Activated CD4-positive, alpha-beta memory T cell treated with anti-CD3 and anti-CD28 coated beads for 36 hours (primary cell): Measurements from ENCODE around the gene CALCOCO1. TPM values are rescaled to one million over a fixed set of nuclear protein-coding genes. Genes with fewer than 3 reads are reported as not detected.
"Not testable (repeated sequence)": the region's sequence is repeated elsewhere in the genome, so short reads cannot be mapped to it uniquely, and the experiment has no call there.

Source experiments
- CTCF ChIA-PET: fragments of 350-600 bp; sonication (Branson Sonifier 250); formaldehyde crosslinking; loops from one replicate; lab custom pipeline; 2021; ENCODE audit warnings: antibody characterized with exemption, inconsistent platforms; lab: Charles Lee
- POLR2A ChIA-PET: fragments of 350-600 bp; sonication (Branson Sonifier 250); formaldehyde crosslinking; loops from one replicate; lab custom pipeline; 2021; ENCODE audit warnings: antibody characterized with exemption; lab: Charles Lee
- DNase-seq: peaks from one replicate; pipeline ENCODE4 v3.0.0-alpha.2; 2020
- H3K27ac Mint-ChIP-seq: one replicate; pipeline ENCODE4 v1.8.0; 2021; ENCODE audit warnings: mixed read lengths
- H3K27me3 Mint-ChIP-seq: one replicate; pipeline ENCODE4 v1.8.0; 2021; ENCODE audit warnings: mixed read lengths
- H3K36me3 Mint-ChIP-seq: one replicate; pipeline ENCODE4 v1.8.0; 2021; ENCODE audit warnings: mixed read lengths
- H3K4me1 Mint-ChIP-seq: one replicate; pipeline ENCODE4 v1.8.0; 2021; ENCODE audit warnings: low read depth, mixed read lengths
- H3K4me3 Mint-ChIP-seq: one replicate; pipeline ENCODE4 v1.8.0; 2021; ENCODE audit warnings: mild to moderate bottlenecking, mixed read lengths
- H3K9me3 Mint-ChIP-seq: one replicate; pipeline ENCODE4 v1.8.0; 2021; ENCODE audit warnings: mixed read lengths
- intact Hi-C: fragments of 100-400 bp; cut with micrococcal nuclease; formaldehyde crosslinking; loops from one replicate; pipeline ENCODE4 v1.15.1; 2023
- total RNA-seq, 2 experiments: library from RNA; stranded (reverse); gene quantifications; one replicate each; pipeline ENCODE4 v1.2.3, GENCODE V29; 2021

The CALCOCO1 gene
- total RNA-seq, 2 experiments from 2014 or later: 21.2 to 23.7 TPM

DNA sequence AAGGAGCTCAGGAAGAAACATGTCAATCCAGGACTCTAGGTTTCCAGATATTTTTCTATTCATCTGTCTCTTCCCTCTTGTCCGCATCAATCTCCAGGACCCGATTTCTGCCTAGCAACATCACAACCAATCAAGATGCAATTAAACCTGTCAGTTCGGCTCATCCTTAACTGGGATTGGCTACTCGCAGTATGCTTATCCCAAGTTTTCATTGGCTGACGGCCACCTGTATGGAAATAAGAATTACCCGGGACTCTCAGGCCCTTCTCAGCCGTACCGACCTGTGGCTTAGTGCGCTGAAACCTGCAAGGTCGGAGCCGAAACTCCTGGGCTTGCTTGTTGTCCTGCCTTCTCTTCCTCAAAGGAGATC lies 31.0 kb downstream of the CALCOCO1 start:
- H3K4me1 Mint-ChIP-seq: peaks cover 29% of the 10 kb centered on the region
- no peak for DNase-seq
- CTCF ChIA-PET: interaction anchor here (2.3 to 5.6 kb wide), 2 partner anchors 20 to 49 kb away, joined by 17 to 172 read pairs; partner anchors contain the start of gene ATP5MC2
- H3K27ac Mint-ChIP-seq: no peak overlapping the region
- H3K27me3 Mint-ChIP-seq: peaks cover 75% of the 10 kb centered on the region
- no peaks in the 10 kb centered on the region for H3K9me3 Mint-ChIP-seq
- POLR2A ChIA-PET: no interaction called here
- H3K36me3 Mint-ChIP-seq: no peaks in the 10 kb centered on the region
- intact Hi-C loops: no loop called here
- H3K4me3 Mint-ChIP-seq: peak overlapping the region; percentile 16

- H3K27me3 Mint-ChIP-seq: peaks cover 74% of the 10 kb centered on the region
- no peaks in the 10 kb centered on the region for H3K9me3 Mint-ChIP-seq
- H3K4me1 Mint-ChIP-seq: peaks cover 29% of the 10 kb centered on the region
- no peak overlapping the region for H3K27ac Mint-ChIP-seq
- DNase-seq: peak; percentile 60
- intact Hi-C loops: no loop called here
- H3K36me3 Mint-ChIP-seq: no peaks in the 10 kb centered on the region
- POLR2A ChIA-PET: no interaction called here
- peak overlapping the region; percentile 25 for H3K4me3 Mint-ChIP-seq
- CTCF ChIA-PET: interaction anchor here (0.6 to 5.6 kb wide), 6 partner anchors 8 to 179 kb away, joined by 3 to 172 read pairs (median 6); partner anchors contain the start of gene ATP5MC2
Observed at GRCh38 chr12:53695152-53696145, 31.8 kb downstream of the CALCOCO1 start.

DNA sequence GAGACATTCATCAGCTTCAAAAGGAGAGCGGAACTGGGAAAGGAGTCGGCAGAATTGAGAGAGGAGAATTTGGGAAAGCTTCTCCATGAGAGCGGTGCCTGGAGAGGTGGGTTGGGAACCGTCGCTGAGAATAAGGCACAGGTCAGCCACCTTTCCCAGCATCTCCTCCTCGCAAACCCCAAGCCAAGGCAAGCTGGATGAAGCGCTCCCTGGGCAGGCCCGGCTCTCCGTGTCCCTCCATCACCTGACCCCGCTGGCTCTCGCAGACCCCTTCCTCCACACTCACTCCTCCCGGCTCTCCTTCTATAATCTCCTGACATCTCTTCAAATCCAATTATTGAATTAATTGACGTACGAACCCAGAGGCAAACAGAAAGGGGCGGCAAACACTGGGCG lies 32.5 kb downstream of the CALCOCO1 start:
- no peak for DNase-seq
- POLR2A ChIA-PET: no interaction called here
- Mint-ChIP-seq H3K4me3 (peak overlapping the region; percentile 25), H3K4me1 (peaks cover 29% of the 10 kb centered on the region), H3K36me3 (no peaks in the 10 kb centered on the region), H3K27me3 (peaks cover 67% of the 10 kb centered on the region), H3K9me3 (no peaks in the 10 kb centered on the region), H3K27ac (no peak overlapping the region)
- CTCF ChIA-PET: interaction anchor here (0.6 to 4.1 kb wide), 5 partner anchors 9 to 52 kb away, joined by 3 to 28 read pairs (median 9); partner anchors contain the start of gene ATP5MC2
- intact Hi-C loops: no loop called here

- Mint-ChIP-seq H3K27me3 (peaks cover 15% of the 10 kb centered on the region), H3K9me3 (no peaks in the 10 kb centered on the region), H3K27ac (no peak overlapping the region), H3K36me3 (no peaks in the 10 kb centered on the region), H3K4me3 (no peak overlapping the region), H3K4me1 (no peaks in the 10 kb centered on the region)
- no peak for DNase-seq
- POLR2A ChIA-PET: no interaction called here
- CTCF ChIA-PET: interaction anchor here (1.9 to 3.4 kb wide), 2 partner anchors 55 to 58 kb away, joined by 6 to 18 read pairs; no protein-coding TSS in a partner anchor
- intact Hi-C loops: no loop called here
Observed at GRCh38 chr12:53688134-53688533, 39.1 kb downstream of the CALCOCO1 start.

GRCh38 chr12:53686436-53686835 lies 40.8 kb downstream of the CALCOCO1 start:
- Mint-ChIP-seq H3K27me3 (peaks cover 11% of the 10 kb centered on the region), H3K9me3 (no peaks in the 10 kb centered on the region), H3K4me1 (no peaks in the 10 kb centered on the region), H3K27ac (no peak overlapping the region), H3K4me3 (no peak overlapping the region), H3K36me3 (no peaks in the 10 kb centered on the region)
- ChIA-PET POLR2A (interaction anchor here (0.6 kb wide), 1 partner anchor 235 kb away, joined by 3 read pairs; no protein-coding TSS in a partner anchor), CTCF (interaction anchor here (0.7 to 2.7 kb wide), 3 partner anchors 11 to 71 kb away, joined by 3 to 9 read pairs (median 7); partner anchors contain the start of gene ATP5MC2)
- no peak for DNase-seq
- intact Hi-C loops: no loop called here

GRCh38 chr12:53684654-53685220 lies 42.5 kb downstream of the CALCOCO1 start:
- peaks cover 7% of the 10 kb centered on the region for H3K27me3 Mint-ChIP-seq
- H3K4me1 Mint-ChIP-seq: no peaks in the 10 kb centered on the region
- H3K36me3 Mint-ChIP-seq: no peaks in the 10 kb centered on the region
- no peak overlapping the region for H3K4me3 Mint-ChIP-seq
- CTCF ChIA-PET: interaction anchor here (0.7 to 2.7 kb wide), 5 partner anchors 9 to 141 kb away, joined by 3 to 9 read pairs (median 4); partner anchors contain the start of gene ATP5MC2
- no peak overlapping the region for H3K27ac Mint-ChIP-seq
- POLR2A ChIA-PET: interaction anchor here (1.4 kb wide), 1 partner anchor 8 kb away, joined by 3 read pairs; no protein-coding TSS in a partner anchor
- DNase-seq: no peak
- no peaks in the 10 kb centered on the region for H3K9me3 Mint-ChIP-seq
- intact Hi-C loops: no loop called here

DNA sequence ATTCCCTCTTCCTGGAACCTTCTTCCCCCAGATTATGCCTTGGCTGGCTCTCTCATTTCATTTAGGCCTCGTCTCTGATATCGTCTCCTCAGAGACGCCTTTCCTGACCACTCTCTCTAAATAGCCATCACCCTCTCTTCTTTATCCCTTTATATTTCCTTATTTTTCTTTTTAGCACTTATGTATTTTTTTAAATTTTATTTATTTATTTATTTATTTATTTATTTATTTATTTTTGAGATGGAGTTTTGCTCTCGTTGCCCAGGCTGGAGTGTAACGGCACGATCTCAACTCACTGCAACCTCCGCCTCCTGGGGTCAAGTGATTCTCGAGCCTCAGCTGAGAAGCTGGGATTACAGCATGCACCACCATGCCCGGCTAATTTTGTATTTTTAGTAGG lies 43.3 kb downstream of the CALCOCO1 start:
- Mint-ChIP-seq H3K9me3 (no peaks in the 10 kb centered on the region), H3K4me3 (no peak overlapping the region), H3K27ac (no peak overlapping the region), H3K36me3 (no peaks in the 10 kb centered on the region), H3K4me1 (no peaks in the 10 kb centered on the region), H3K27me3 (peaks cover 12% of the 10 kb centered on the region)
- no peak for DNase-seq
- CTCF ChIA-PET: interaction anchor here (1.0 to 1.9 kb wide), 3 partner anchors 9 to 141 kb away, joined by 3 to 7 read pairs (median 4); no protein-coding TSS in a partner anchor
- intact Hi-C loops: no loop called here
- POLR2A ChIA-PET: interaction anchor here (1.4 kb wide), 1 partner anchor 8 kb away, joined by 3 read pairs; no protein-coding TSS in a partner anchor

GRCh38 chr12:53683494-53683893 lies 43.8 kb downstream of the CALCOCO1 start:
- peaks cover 12% of the 10 kb centered on the region for H3K27me3 Mint-ChIP-seq
- no peaks in the 10 kb centered on the region for H3K36me3 Mint-ChIP-seq
- H3K27ac Mint-ChIP-seq: no peak overlapping the region
- no peaks in the 10 kb centered on the region for H3K4me1 Mint-ChIP-seq
- H3K9me3 Mint-ChIP-seq: no peaks in the 10 kb centered on the region
- ChIA-PET POLR2A (no interaction called here), CTCF (interaction anchor here (1.0 to 1.9 kb wide), 3 partner anchors 8 to 140 kb away, joined by 3 to 7 read pairs (median 4); no protein-coding TSS in a partner anchor)
- no peak for DNase-seq
- no peak overlapping the region for H3K4me3 Mint-ChIP-seq
- intact Hi-C loops: no loop called here

- peaks cover 21% of the 10 kb centered on the region for H3K27me3 Mint-ChIP-seq
- intact Hi-C loops, H3K36me3 Mint-ChIP-seq, H3K9me3 Mint-ChIP-seq, H3K4me3 Mint-ChIP-seq, H3K27ac Mint-ChIP-seq, DNase-seq, H3K4me1 Mint-ChIP-seq: not testable (repeated sequence)
- ChIA-PET POLR2A (interaction anchor here (0.6 kb wide), 1 partner anchor 471 kb away, joined by 3 read pairs; no protein-coding TSS in a partner anchor), CTCF (interaction anchor here (2.1 to 7.1 kb wide), 2 partner anchors 66 to 137 kb away, joined by 7 to 132 read pairs; no protein-coding TSS in a partner anchor)
Observed at GRCh38 chr12:53680061-53680460, 47.2 kb downstream of the CALCOCO1 start.

- no peak for DNase-seq
- intact Hi-C loops: loop anchor here (5.0 kb wide), 1 partner anchor 225 kb away; the partner anchor contains the start of gene PCBP2
- no peak overlapping the region for H3K4me3 Mint-ChIP-seq
- peaks cover 21% of the 10 kb centered on the region for H3K27me3 Mint-ChIP-seq
- no peak overlapping the region for H3K27ac Mint-ChIP-seq
- H3K36me3 Mint-ChIP-seq: peaks cover 15% of the 10 kb centered on the region
- peaks cover 18% of the 10 kb centered on the region for H3K4me1 Mint-ChIP-seq
- CTCF ChIA-PET: interaction anchor here (1.3 to 7.1 kb wide), 8 partner anchors 13 to 135 kb away, joined by 4 to 132 read pairs (median 6); no protein-coding TSS in a partner anchor
- POLR2A ChIA-PET: no interaction called here
- H3K9me3 Mint-ChIP-seq: no peaks in the 10 kb centered on the region
Observed at GRCh38 chr12:53677800-53678148, 49.5 kb downstream of the CALCOCO1 start.

GRCh38 chr12:53677016-53677799 lies 50.0 kb downstream of the CALCOCO1 start:
- peaks cover 20% of the 10 kb centered on the region for H3K4me1 Mint-ChIP-seq
- peaks cover 21% of the 10 kb centered on the region for H3K36me3 Mint-ChIP-seq
- ChIA-PET CTCF (interaction anchor here (0.5 to 7.1 kb wide), 16 partner anchors 10 to 539 kb away, joined by 3 to 132 read pairs (median 4); no protein-coding TSS in a partner anchor), POLR2A (interaction anchor here (0.6 to 1.2 kb wide), 6 partner anchors 8 to 176 kb away, joined by 3 read pairs; partner anchors contain the start of gene TARBP2)
- DNase-seq: no peak
- intact Hi-C loops: loop anchor here (5.0 kb wide), 1 partner anchor 225 kb away; the partner anchor contains the start of gene PCBP2
- peak overlapping the region; percentile 81 for H3K4me3 Mint-ChIP-seq
- no peak overlapping the region for H3K27ac Mint-ChIP-seq
- H3K9me3 Mint-ChIP-seq: no peaks in the 10 kb centered on the region
- H3K27me3 Mint-ChIP-seq: peaks cover 21% of the 10 kb centered on the region
